WI38 (cell line): ENCODE results near the gene GRIK5.
A peak's percentile ranks its signal among the peaks of the same experiment; 100 is the strongest.

ENCODE experiments used
- H3K4me3 ChIP-seq: 2 replicates; pipeline ENCODE4 v1.5.1; 2011; ENCODE audit warnings: low read depth, mild to moderate bottlenecking, control low read depth, low read length
- CTCF ChIP-seq: IDR thresholded peaks from 2 replicates; pipeline ENCODE4 v1.5.1; 2012; ENCODE audit warnings: low read depth, mild to moderate bottlenecking, control low read depth, low read length

The GRIK5 gene

DNA sequence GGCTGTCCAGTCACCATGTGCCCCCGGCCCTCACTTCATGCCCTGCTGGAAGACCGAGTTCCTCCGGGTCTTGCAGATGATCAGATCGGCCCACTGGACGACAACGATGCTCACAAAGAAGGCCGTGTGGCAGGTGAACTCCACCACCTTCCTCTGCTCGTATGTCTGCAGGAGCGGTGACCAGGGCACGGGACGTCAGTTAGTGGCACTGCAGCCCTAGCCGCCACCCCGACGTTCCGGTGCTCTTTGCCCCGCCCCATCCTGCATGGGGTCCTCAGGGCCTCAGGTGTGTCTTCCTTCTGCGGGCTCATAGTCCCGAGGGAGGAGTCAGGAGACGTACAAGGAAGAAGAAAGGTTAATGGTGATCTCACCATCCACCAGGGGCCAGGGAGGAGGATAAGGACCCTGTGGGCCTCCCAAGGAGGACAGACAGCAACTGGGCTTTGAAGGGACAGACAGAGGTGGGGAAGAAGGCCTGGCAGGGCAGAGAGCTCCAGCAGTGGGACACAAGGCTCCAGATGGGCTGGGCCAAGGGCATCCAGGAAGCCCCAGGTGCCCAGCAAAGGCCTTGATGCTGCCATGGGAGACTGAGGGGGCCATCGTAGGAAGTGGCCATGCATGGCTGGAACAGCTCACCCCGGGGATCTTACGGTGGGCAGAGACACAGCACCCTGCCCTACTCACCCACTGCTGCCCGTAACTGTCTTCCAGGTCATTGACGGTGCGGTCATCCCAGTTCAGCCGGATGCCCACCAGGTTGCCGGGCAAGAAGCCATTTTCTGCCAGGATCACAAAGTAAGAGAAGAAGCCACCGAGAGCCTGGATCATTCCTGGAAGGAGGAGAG, 101.0 kb downstream of the GRIK5 start:
- TF ChIP-seq CTCF, result no peak
- no peak overlapping the region for H3K4me3 ChIP-seq

GRCh38 chr19:41967054-41967783, 102.8 kb downstream of the GRIK5 start:
- no peak for TF ChIP-seq CTCF
- H3K4me3 ChIP-seq, result no peak overlapping the region

DNA sequence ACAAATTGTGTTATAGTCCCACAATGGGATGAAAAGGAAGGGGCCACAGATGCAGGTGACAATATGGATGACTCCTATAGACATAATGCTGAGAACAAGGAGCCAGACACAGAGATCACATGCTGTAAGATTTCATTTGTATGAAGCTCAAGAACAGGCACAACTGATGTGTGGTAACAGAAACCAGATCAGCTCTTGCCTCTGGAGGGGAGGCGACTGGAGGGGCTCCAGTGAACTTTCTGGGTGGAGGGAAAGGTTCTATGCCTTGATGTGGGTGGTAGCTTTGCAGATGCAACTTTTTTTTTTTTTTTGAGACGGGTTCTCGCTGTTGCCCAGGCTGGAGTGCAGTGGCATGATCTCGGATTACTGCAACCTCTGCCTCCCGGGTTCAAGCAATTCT, 104.9 kb downstream of the GRIK5 start:
- TF ChIP-seq CTCF, result no peak
- no peak overlapping the region for H3K4me3 ChIP-seq

DNA sequence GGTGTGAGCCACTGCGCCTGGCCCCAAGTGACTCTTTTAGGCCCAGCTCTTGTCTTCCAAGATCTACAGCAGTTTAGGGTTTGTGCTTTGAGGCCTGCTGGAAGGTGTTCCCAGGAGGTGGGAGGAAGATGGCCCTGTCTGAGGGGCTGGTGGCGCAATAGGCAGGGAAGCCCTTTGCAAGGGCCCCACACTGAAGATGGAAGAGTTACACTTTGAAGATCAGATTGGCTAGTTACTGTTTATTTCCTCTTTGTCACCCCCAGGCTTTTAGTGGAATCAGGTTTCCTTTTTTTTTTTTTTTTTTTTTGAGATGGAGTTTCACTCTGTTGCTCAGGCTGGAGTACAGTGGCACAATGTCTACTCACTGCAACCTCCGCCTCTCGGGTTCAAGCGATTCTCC, 109.0 kb downstream of the GRIK5 start:
- TF ChIP-seq CTCF, result no peak
- no peak overlapping the region for H3K4me3 ChIP-seq

DNA sequence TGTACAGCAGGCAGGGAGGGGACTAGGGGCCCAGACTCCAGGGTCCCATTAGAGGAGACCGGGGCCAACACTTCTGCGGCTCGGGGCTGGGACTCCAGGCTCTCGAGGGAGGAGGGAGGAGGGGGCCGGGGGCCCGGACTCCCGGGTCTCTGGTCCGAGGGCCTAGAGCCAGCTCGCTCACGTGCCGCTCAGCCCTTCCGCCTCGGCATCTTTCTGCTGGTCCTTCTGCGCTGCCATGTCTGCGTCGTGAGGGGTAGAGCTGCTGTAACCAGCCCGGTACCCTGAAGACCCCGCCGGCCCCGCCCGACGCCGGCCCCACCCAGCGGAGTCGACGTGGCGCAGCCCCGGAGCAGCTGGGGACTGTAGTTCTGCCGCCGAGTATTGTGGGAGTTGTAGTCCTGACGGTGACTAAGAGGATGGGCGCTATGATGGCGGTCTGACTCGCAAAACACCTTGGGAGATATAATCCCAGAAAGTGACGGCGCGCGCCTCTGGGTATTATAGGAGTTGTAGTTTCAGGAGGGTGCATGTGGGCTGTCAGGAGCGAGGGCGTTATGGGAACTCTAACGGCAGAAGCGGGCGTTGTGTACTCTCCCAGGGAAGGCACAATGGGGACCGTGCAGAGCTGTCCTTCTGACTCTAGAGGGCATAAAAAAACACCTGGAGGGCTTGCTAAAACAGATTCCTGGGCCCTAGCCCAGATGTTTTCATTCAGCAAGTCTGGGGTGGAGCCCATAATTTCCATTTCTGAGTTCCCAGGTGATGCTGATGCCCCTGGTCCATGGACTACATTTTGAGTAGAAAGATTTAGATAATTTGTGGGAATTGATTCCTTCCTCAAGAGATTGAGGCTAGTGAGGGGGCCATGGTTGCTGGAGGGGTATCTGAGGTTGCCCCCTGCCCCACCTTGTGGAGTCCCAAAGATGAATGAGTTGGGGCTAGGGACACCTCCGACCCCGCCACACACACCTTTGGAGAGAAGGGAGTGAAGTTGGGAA, 110.7 kb downstream of the GRIK5 start, which contains the start of gene RABAC1:
TSS of gene RABAC1 (minus strand) at position 266 of the 998 bp plus-strand sequence. CDS start at position 237, 29 bp downstream.
- H3K4me3 ChIP-seq, result peak within 1 kb of the TSS; percentile 97
- no peak for TF ChIP-seq CTCF

GRCh38 chr19:41958367-41959055, 111.5 kb downstream of the GRIK5 start:
- H3K4me3 ChIP-seq, result peak overlapping the region; percentile 97

More at GRCh38 chr19:41958367-41959055, 111.5 kb downstream of the GRIK5 start:
- no peak for TF ChIP-seq CTCF
